ENCODE results near the gene VAMP4. TPM values are rescaled to one million over a fixed set of nuclear protein-coding genes. Genes with fewer than 3 reads are reported as not detected.

Gene VAMP4
- total RNA-seq, result 10 to 100 TPM in 1 of 4 donors, 1 to 10 TPM in 3; 6.0 to 14.3 (median 9.4) TPM

- Histone ChIP-seq H3K4me3 (peak within 1 kb of the TSS; percentile 80 to 99 (median 84)), H3K27me3 (no peaks in the 10 kb centered on the region), H3K27ac (peak within 1 kb of the TSS; percentile 90 to 99 (median 96)), H3K4me1 (peaks cover 10 to 34% (median 15%) of the 10 kb centered on the region in 4 donors), H3K9me3 (no peaks in the 10 kb centered on the region), H3K36me3 (peaks cover 0 to 13% (median 2%) of the 10 kb centered on the region in 4 donors)
- in situ Hi-C loops (cut with MboI; ENCODE audit: low pct_ligation_motif_present in 1 of 4, low pct_unique_long_range_greater_than_20kb in 1 of 4, low sequenced_read_pairs in 3 of 4), result no loop called here
- intact Hi-C loops (cut with DNase I; ENCODE audit: low total_unique reads), result loop anchor here (2.0 kb wide), 1 partner anchor 39 kb away; the partner anchor contains the start of gene METTL13
- WGBS, 2 donors (ENCODE audit: low coverage in 1 of 2), result 0 to 1% methylated on average over 2 to 55 of the region's 57 CpGs
- TF ChIP-seq CTCF (IDR thresholded peaks at IDR 0.05) (peak in 1 of 5 experiments; percentile 6), POLR2AphosphoS5 (IDR thresholded peaks at IDR 0.05) (peak; percentile 89 to 96 (median 94)), POLR2A (IDR thresholded peaks at IDR 0.05) (peak; percentile 90), EP300 (IDR thresholded peaks at IDR 0.05; ENCODE audit: low read depth) (no peak)
- DNase-seq, result peak; percentile 91
Observed at GRCh38 chr1:171741872-171742576, at the start of gene VAMP4. Gene VAMP4 (minus strand): TSS chr1:171742065. CDS start chr1:171738414, 3,651 bp downstream.

GRCh38 chr1:171790318-171790717, 48.5 kb upstream of the VAMP4 start:
- Histone ChIP-seq H3K27me3 (no peaks in the 10 kb centered on the region), H3K27ac (no peak overlapping the region), H3K4me3 (no peak overlapping the region), H3K36me3 (peaks cover 0 to 82% (median 38%) of the 10 kb centered on the region in 4 donors), H3K9me3 (no peaks in the 10 kb centered on the region), H3K4me1 (peaks cover 0 to 1% (median under 1%) of the 10 kb centered on the region in 4 donors)
- intact Hi-C loops (cut with DNase I; ENCODE audit: low total_unique reads), result no loop called here
- 92 to 100% methylated on average over 5 to 6 of the region's 6 CpGs for WGBS, 2 donors (ENCODE audit: low coverage in 1 of 2)
- in situ Hi-C loops (cut with MboI; ENCODE audit: low pct_ligation_motif_present in 1 of 4, low pct_unique_long_range_greater_than_20kb in 1 of 4, low sequenced_read_pairs in 3 of 4), result loop anchor here in 1 of 4 donors (25.0 kb wide), 1 partner anchor 647 kb away; the partner anchor contains the start of gene PIGC
- TF ChIP-seq POLR2A (IDR thresholded peaks at IDR 0.05), result no peak
- TF ChIP-seq EP300 (IDR thresholded peaks at IDR 0.05; ENCODE audit: low read depth), result no peak
- no peak for TF ChIP-seq CTCF (IDR thresholded peaks at IDR 0.05)
- no peak for TF ChIP-seq POLR2AphosphoS5 (IDR thresholded peaks at IDR 0.05)
- no peak for DNase-seq

- H3K27me3 ChIP-seq, result no peaks in the 10 kb centered on the region
- 87 to 100% methylated on average over 2 to 5 of the region's 5 CpGs for WGBS, 2 donors (ENCODE audit: low coverage in 1 of 2)
- TF ChIP-seq POLR2AphosphoS5 (IDR thresholded peaks at IDR 0.05) (no peak), POLR2A (IDR thresholded peaks at IDR 0.05) (no peak), CTCF (IDR thresholded peaks at IDR 0.05) (no peak), EP300 (IDR thresholded peaks at IDR 0.05; ENCODE audit: low read depth) (no peak)
- H3K36me3 ChIP-seq, result peaks cover 0 to 70% (median 34%) of the 10 kb centered on the region in 4 donors
- peaks cover 0 to 17% (median 10%) of the 10 kb centered on the region in 4 donors for H3K4me1 ChIP-seq
- no peak overlapping the region for H3K4me3 ChIP-seq
- intact Hi-C loops (cut with DNase I; ENCODE audit: low total_unique reads), result loop anchor here (10.0 kb wide), 1 partner anchor 144 kb away; no protein-coding TSS in a partner anchor
- H3K27ac ChIP-seq, result no peak overlapping the region
- DNase-seq, result no peak
- in situ Hi-C loops (cut with MboI; ENCODE audit: low pct_ligation_motif_present in 1 of 4, low pct_unique_long_range_greater_than_20kb in 1 of 4, low sequenced_read_pairs in 3 of 4), result loop anchor here in 1 of 4 donors (25.0 kb wide), 1 partner anchor 649 kb away; the partner anchor contains the start of gene PIGC
- H3K9me3 ChIP-seq, result no peaks in the 10 kb centered on the region
Observed at GRCh38 chr1:171788696-171789095, 46.8 kb upstream of the VAMP4 start.

All from transverse colon (tissue), 4 donors.